MM.1S (cell line): ENCODE results near the gene SYNE2.

Experiments used
- DNase-seq: peaks from one replicate; pipeline ENCODE4 v3.0.0-alpha.2; 2015
- H2AFZ ChIP-seq: fragments of 300-600 bp; sonication (generic); 2 replicates; pipeline ENCODE4 v1.6.0; 2016; ENCODE audit warnings: antibody characterized with exemption, low read length
- H3F3A ChIP-seq: fragments of 300-600 bp; sonication (generic); 2 replicates; pipeline ENCODE4 v1.6.1; 2016; ENCODE audit warnings: mild to moderate bottlenecking, antibody characterized with exemption, low read length, moderate library complexity, mixed read lengths; ENCODE audit not compliant: insufficient read depth
- H3K27ac ChIP-seq: fragments of 300-600 bp; sonication (generic); 2 replicates; pipeline ENCODE4 v1.5.1; 2016; ENCODE audit warnings: mild to moderate bottlenecking, low read length
- H3K27me3 ChIP-seq: fragments of 300-600 bp; sonication (generic); replicated peaks from 2 replicates; pipeline ENCODE4 v1.6.0; 2016; ENCODE audit warnings: low read length; ENCODE audit not compliant: insufficient read depth
- H3K36me3 ChIP-seq: fragments of 300-600 bp; sonication (generic); replicated peaks from 2 replicates; pipeline ENCODE4 v1.6.1; 2016; ENCODE audit warnings: mild to moderate bottlenecking, low read length, mixed read lengths; ENCODE audit not compliant: insufficient read depth
- H3K4me1 ChIP-seq: fragments of 300-600 bp; sonication (generic); 2 replicates; pipeline ENCODE4 v1.6.1; 2016; ENCODE audit warnings: low read length, mixed read lengths
- H3K4me2 ChIP-seq: fragments of 300-600 bp; sonication (generic); 2 replicates; pipeline ENCODE4 v1.6.0; 2016; ENCODE audit warnings: low read depth, low read length
- H3K4me3 ChIP-seq: fragments of 300-600 bp; sonication (generic); 2 replicates; pipeline ENCODE4 v1.5.1; 2016; ENCODE audit warnings: low read length, mixed read lengths
- H3K79me2 ChIP-seq: fragments of 300-600 bp; sonication (generic); 2 replicates; pipeline ENCODE4 v1.6.1; 2016; ENCODE audit warnings: mixed run types, low read length, mixed read lengths
- H3K9ac ChIP-seq: fragments of 300-600 bp; sonication (generic); 2 replicates; pipeline ENCODE4 v1.6.1; 2016; ENCODE audit warnings: low read length, mixed read lengths
- H3K9me2 ChIP-seq: fragments of 300-600 bp; sonication (generic); replicated peaks from 2 replicates; pipeline ENCODE4 v1.6.1; 2016; ENCODE audit warnings: mild to moderate bottlenecking, low read length, mixed read lengths; ENCODE audit not compliant: insufficient read depth
- H3K9me3 ChIP-seq: fragments of 300-600 bp; sonication (generic); replicated peaks from 2 replicates; pipeline ENCODE4 v1.6.1; 2016; ENCODE audit warnings: mild to moderate bottlenecking, low read length, mixed read lengths; ENCODE audit not compliant: insufficient read depth
- H4K20me1 ChIP-seq: fragments of 300-600 bp; sonication (generic); 2 replicates; pipeline ENCODE4 v1.6.1; 2016; ENCODE audit warnings: mild to moderate bottlenecking, low read length, moderate library complexity, mixed read lengths; ENCODE audit not compliant: insufficient read depth
- CTCF ChIP-seq: fragments of 300-600 bp; sonication (generic); IDR thresholded peaks from 2 replicates; pipeline ENCODE4 v1.5.1; 2016; ENCODE audit warnings: antibody characterized with exemption, low read length, mixed read lengths
- EZH2 ChIP-seq: fragments of 300-600 bp; sonication (generic); optimal IDR thresholded peaks from 2 replicates; pipeline ENCODE3; 2017; ENCODE audit warnings: low read depth, mild to moderate bottlenecking, antibody characterized with exemption, low read length, mixed read lengths
- EZH2phosphoT487 ChIP-seq: fragments of 300-600 bp; sonication (generic); IDR thresholded peaks from 2 replicates; pipeline ENCODE4 v1.6.1; 2018; ENCODE audit warnings: antibody characterized with exemption, low read length

Gene SYNE2

GRCh38 chr14:64265222-64265621, 412.4 kb downstream of the SYNE2 start:
- Histone ChIP-seq H3K27ac (no peak overlapping the region), H3K9ac (no peak overlapping the region), H3K36me3 (no peaks in the 10 kb centered on the region), H3K9me2 (no peaks in the 10 kb centered on the region), H3K4me1 (peaks cover 12% of the 10 kb centered on the region), H3K79me2 (no peaks in the 10 kb centered on the region), H4K20me1 (no peaks in the 10 kb centered on the region), H3K27me3 (no peaks in the 10 kb centered on the region), H3F3A (no peaks in the 10 kb centered on the region), H3K9me3 (no peaks in the 10 kb centered on the region), H2AFZ (no peak overlapping the region), H3K4me3 (no peak overlapping the region), H3K4me2 (no peak overlapping the region)
- TF ChIP-seq EZH2phosphoT487 (no peak), CTCF (no peak), EZH2 (no peak)
- DNase-seq: no peak

GRCh38 chr14:64266239-64266638, 413.4 kb downstream of the SYNE2 start:
- TF ChIP-seq CTCF (no peak), EZH2phosphoT487 (no peak), EZH2 (no peak)
- H3K79me2 ChIP-seq: no peaks in the 10 kb centered on the region
- H3K4me3 ChIP-seq: no peak overlapping the region
- peak; percentile 38 for DNase-seq
- H2AFZ ChIP-seq: peak overlapping the region; percentile 78
- no peaks in the 10 kb centered on the region for H3K9me2 ChIP-seq
- H3F3A ChIP-seq: no peaks in the 10 kb centered on the region
- no peaks in the 10 kb centered on the region for H3K9me3 ChIP-seq
- peak overlapping the region; percentile 18; the same call in 1 of the 2 replicates for H3K4me2 ChIP-seq
- H3K27ac ChIP-seq: peak overlapping the region; percentile 41; the same call in 1 of the 2 replicates
- H3K9ac ChIP-seq: no peak overlapping the region
- H4K20me1 ChIP-seq: no peaks in the 10 kb centered on the region
- no peaks in the 10 kb centered on the region for H3K36me3 ChIP-seq
- H3K4me1 ChIP-seq: peaks cover 12% of the 10 kb centered on the region
- no peaks in the 10 kb centered on the region for H3K27me3 ChIP-seq

DNA sequence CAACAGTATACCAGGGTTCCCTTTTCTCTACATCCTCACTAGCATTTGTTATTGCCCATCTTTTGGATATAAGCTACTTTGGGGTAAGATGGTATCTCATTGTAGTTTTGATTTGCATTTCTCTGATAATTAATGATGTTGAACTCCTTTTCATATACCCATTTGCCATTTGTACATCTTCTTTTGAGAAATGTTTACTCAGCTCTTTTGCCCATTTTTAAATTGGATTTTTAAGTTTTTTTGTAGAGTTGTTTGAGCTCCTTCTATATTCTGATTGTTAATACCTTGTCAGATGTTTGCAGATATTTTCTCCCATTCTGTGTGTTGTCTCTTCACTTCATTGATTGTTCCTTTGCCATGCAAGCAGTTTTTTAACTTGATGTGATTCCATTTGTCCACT, 419.2 kb downstream of the SYNE2 start:
- Histone ChIP-seq H3K9ac (no peak overlapping the region), H3K4me3 (no peak overlapping the region), H3K9me3 (no peaks in the 10 kb centered on the region), H3F3A (no peaks in the 10 kb centered on the region), H4K20me1 (no peaks in the 10 kb centered on the region), H3K4me1 (no peaks in the 10 kb centered on the region), H3K9me2 (no peaks in the 10 kb centered on the region), H3K36me3 (no peaks in the 10 kb centered on the region), H3K4me2 (no peak overlapping the region), H3K79me2 (no peaks in the 10 kb centered on the region), H2AFZ (no peak overlapping the region), H3K27me3 (no peaks in the 10 kb centered on the region), H3K27ac (no peak overlapping the region)
- no peak for DNase-seq
- TF ChIP-seq EZH2phosphoT487 (no peak), EZH2 (no peak), CTCF (no peak)
